Neuronal stem cell (in vitro differentiated cells): Measurements from ENCODE around the gene OBSCN.

Experiments used
- DNase-seq: peaks from one replicate; pipeline ENCODE4 v3.0.0-alpha.2; 2013; ENCODE audit warnings: low spot score
- H2AFZ ChIP-seq: one replicate; pipeline ENCODE4 v1.6.1; 2013; ENCODE audit warnings: mild to moderate bottlenecking, low read length, inconsistent platforms
- H2AK5ac ChIP-seq: 2 replicates; pipeline ENCODE4 v1.6.1; 2013; ENCODE audit warnings: low read depth, mild to moderate bottlenecking, inconsistent platforms, low read length, moderate library complexity, mixed read lengths
- H2BK120ac ChIP-seq: 2 replicates; pipeline ENCODE4 v1.6.1; 2013; ENCODE audit warnings: low read depth, mild to moderate bottlenecking, inconsistent platforms, low read length, moderate library complexity, mixed read lengths
- H2BK12ac ChIP-seq: one replicate; pipeline ENCODE4 v1.6.1; 2013; ENCODE audit warnings: low read length, inconsistent platforms
- H2BK15ac ChIP-seq: 2 replicates; pipeline ENCODE4 v1.6.1; 2013; ENCODE audit warnings: mild to moderate bottlenecking, low read length, inconsistent platforms, mixed read lengths
- H2BK5ac ChIP-seq: one replicate; pipeline ENCODE4 v1.6.1; 2013; ENCODE audit warnings: inconsistent platforms, mild to moderate bottlenecking, low read length, moderate library complexity
- H3K14ac ChIP-seq: one replicate; pipeline ENCODE4 v1.6.1; 2013; ENCODE audit warnings: low read length, inconsistent platforms
- H3K18ac ChIP-seq: 2 replicates; pipeline ENCODE4 v1.6.1; 2013; ENCODE audit warnings: low read length, inconsistent platforms
- H3K23ac ChIP-seq: 2 replicates; pipeline ENCODE4 v1.6.1; 2013; ENCODE audit warnings: low read depth, mild to moderate bottlenecking, mixed read lengths, low read length, inconsistent platforms; ENCODE audit not compliant: poor library complexity
- H3K27ac ChIP-seq: replicated peaks from 3 replicates; pipeline ENCODE4 v1.5.1; 2013; ENCODE audit warnings: low read length, inconsistent platforms
- H3K27me3 ChIP-seq, 3 experiments: 2 replicates each; pipeline ENCODE4 v1.6.1; 2013; ENCODE audit warnings: low read length in 3 of 3, mild to moderate bottlenecking in 2 of 3, inconsistent platforms in 1 of 3, low read depth in 1 of 3, mixed read lengths in 1 of 3, moderate library complexity in 1 of 3; ENCODE audit not compliant: control insufficient read depth in 3 of 3, insufficient read depth in 3 of 3
- H3K36me3 ChIP-seq, 2 donors: replicated peaks in 1 of 2; 2 replicates each; pipeline ENCODE4 v1.6.1; 2013; ENCODE audit warnings: low read length in 2 of 2; ENCODE audit not compliant: control insufficient read depth in 2 of 2, insufficient read depth in 2 of 2
- H3K4ac ChIP-seq: 2 replicates; pipeline ENCODE4 v1.6.1; 2013; ENCODE audit warnings: inconsistent platforms, mild to moderate bottlenecking, low read length, moderate library complexity
- H3K4me1 ChIP-seq, 2 donors: 1 replicate in 1 of 2; 2 replicates in 1 of 2; pipeline ENCODE4 v1.6.1; 2013; ENCODE audit warnings: low read length in 2 of 2, low read depth in 1 of 2; ENCODE audit not compliant: control insufficient read depth in 2 of 2, insufficient read depth in 1 of 2
- H3K4me2 ChIP-seq: one replicate; pipeline ENCODE4 v1.6.1; 2013; ENCODE audit warnings: mild to moderate bottlenecking, low read length, inconsistent platforms; ENCODE audit not compliant: insufficient read depth, poor library complexity, severe bottlenecking
- H3K4me3 ChIP-seq, 2 donors: 2 replicates each; pipeline ENCODE4 v1.5.1; 2013; ENCODE audit warnings: low read length in 2 of 2, mild to moderate bottlenecking in 2 of 2, inconsistent platforms in 1 of 2, moderate library complexity in 1 of 2
- H3K79me1 ChIP-seq: one replicate; pipeline ENCODE4 v1.6.1; 2013; ENCODE audit warnings: low read depth, mild to moderate bottlenecking, inconsistent platforms, low read length, moderate library complexity
- H3K9ac ChIP-seq: one replicate; pipeline ENCODE4 v1.6.1; 2013; ENCODE audit warnings: mild to moderate bottlenecking, low read depth, low read length, inconsistent platforms; ENCODE audit not compliant: poor library complexity
- H3K9me3 ChIP-seq, 2 donors: replicated peaks in 1 of 2; 2 replicates each; pipeline versions ENCODE3 to v1.6.1; 2013; ENCODE audit warnings: low read length in 2 of 2, mild to moderate bottlenecking in 2 of 2, inconsistent platforms in 1 of 2, low read depth in 1 of 2, mixed read lengths in 1 of 2, moderate library complexity in 1 of 2; ENCODE audit not compliant: control insufficient read depth in 2 of 2, insufficient read depth in 1 of 2
- H4K8ac ChIP-seq: one replicate; pipeline ENCODE4 v1.6.1; 2013; ENCODE audit warnings: low read depth, mild to moderate bottlenecking, inconsistent platforms, low read length, moderate library complexity
- H4K91ac ChIP-seq: one replicate; pipeline ENCODE4 v1.6.1; 2013; ENCODE audit warnings: low read length, low read depth, mild to moderate bottlenecking, inconsistent platforms; ENCODE audit not compliant: poor library complexity
- WGBS, 2 donors: extraction: QIAGEN DNeasy Blood & Tissue Kit; methylation state at CpG; one replicate each; pipeline ENCODE4 v1.1.7; 2013; ENCODE audit warnings: missing lambda C conversion rate in 2 of 2, mixed read lengths in 1 of 2; ENCODE audit not compliant: insufficient read length in 2 of 2, insufficient replicate concordance in 1 of 2; ENCODE audit errors: extremely low coverage in 2 of 2; 5-methylcytosine and 5-hydroxymethylcytosine counted together

The OBSCN gene

GRCh38 chr1:228417061-228417460, 209.2 kb downstream of the OBSCN start:
- no peak overlapping the region for H3K4me3 ChIP-seq
- no CpG with 5 or more reads among the region's 12 CpGs for WGBS, 2 donors

GRCh38 chr1:228417483-228418203, 209.8 kb downstream of the OBSCN start:
- Histone ChIP-seq H3K18ac (peak overlapping the region; percentile 53), H2AFZ (no peak overlapping the region), H3K27ac (no peak overlapping the region), H2BK5ac (no peak overlapping the region), H3K14ac (no peak overlapping the region), H3K9ac (peak overlapping the region; percentile 54), H3K36me3 (peaks cover 5 to 6% of the 10 kb centered on the region in 2 donors), H2AK5ac (peak overlapping the region; percentile 35), H3K23ac (no peak overlapping the region), H3K79me1 (peaks cover 3% of the 10 kb centered on the region), H3K4me2 (no peak overlapping the region), H3K4me3 (no peak overlapping the region), H4K8ac (no peak overlapping the region), H2BK12ac (no peak overlapping the region), H2BK120ac (no peak overlapping the region), H3K4me1 (peaks cover 0 to 11% of the 10 kb centered on the region in 2 donors), H2BK15ac (no peak overlapping the region), H3K27me3 (peaks cover 0 to 13% (median 0%) of the 10 kb centered on the region in 3 experiments), H3K9me3 (peaks cover 0 to 3% of the 10 kb centered on the region in 2 donors), H4K91ac (no peak overlapping the region), H3K4ac (no peak overlapping the region)
- no CpG with 5 or more reads among the region's 7 CpGs for WGBS, 2 donors
- no peak for DNase-seq

More at GRCh38 chr1:228417061-228417460, 209.2 kb downstream of the OBSCN start:
- Histone ChIP-seq H3K23ac (no peak overlapping the region), H2BK12ac (no peak overlapping the region), H3K4ac (no peak overlapping the region), H2AFZ (no peak overlapping the region), H3K4me2 (no peak overlapping the region), H3K27ac (no peak overlapping the region), H4K91ac (no peak overlapping the region), H3K79me1 (peaks cover 3% of the 10 kb centered on the region), H3K18ac (peak overlapping the region; percentile 82), H4K8ac (no peak overlapping the region), H2BK120ac (no peak overlapping the region), H3K9ac (no peak overlapping the region), H3K27me3 (peaks cover 0 to 13% (median 0%) of the 10 kb centered on the region in 3 experiments), H3K9me3 (peaks cover 0 to 3% of the 10 kb centered on the region in 2 donors), H3K14ac (no peak overlapping the region), H3K4me1 (peaks cover 0 to 11% of the 10 kb centered on the region in 2 donors), H2AK5ac (peak overlapping the region; percentile 35), H2BK15ac (no peak overlapping the region), H2BK5ac (no peak overlapping the region), H3K36me3 (peaks cover 5 to 6% of the 10 kb centered on the region in 2 donors)
- DNase-seq = no peak

- Histone ChIP-seq H2AK5ac (no peak overlapping the region), H2BK120ac (no peak overlapping the region), H3K36me3 (no peaks in the 10 kb centered on the region), H3K27me3 (peaks cover 0 to 8% (median 0%) of the 10 kb centered on the region in 3 experiments), H2BK15ac (no peak overlapping the region), H2AFZ (no peak overlapping the region), H2BK12ac (no peak overlapping the region), H3K9ac (no peak overlapping the region), H3K4me1 (peaks cover 0 to 3% of the 10 kb centered on the region in 2 donors), H3K9me3 (peaks cover 0 to 3% of the 10 kb centered on the region in 2 donors), H2BK5ac (no peak overlapping the region), H3K14ac (no peak overlapping the region), H3K23ac (no peak overlapping the region), H3K4ac (no peak overlapping the region), H3K79me1 (no peaks in the 10 kb centered on the region), H3K4me2 (no peak overlapping the region), H3K18ac (no peak overlapping the region), H3K4me3 (no peak overlapping the region), H3K27ac (no peak overlapping the region), H4K8ac (no peak overlapping the region), H4K91ac (no peak overlapping the region)
- WGBS, 2 donors = no CpG with 5 or more reads among the region's 7 CpGs
- DNase-seq = no peak
Observed at GRCh38 chr1:228420968-228421826, 213.4 kb downstream of the OBSCN start.
